ENCODE measurements around the gene SLC17A3. TPM values are rescaled to one million over a fixed set of nuclear protein-coding genes. Genes with fewer than 3 reads are reported as not detected.

The SLC17A3 gene
- total RNA-seq, 1 experiment from 2014 or later, result not detected

DNA sequence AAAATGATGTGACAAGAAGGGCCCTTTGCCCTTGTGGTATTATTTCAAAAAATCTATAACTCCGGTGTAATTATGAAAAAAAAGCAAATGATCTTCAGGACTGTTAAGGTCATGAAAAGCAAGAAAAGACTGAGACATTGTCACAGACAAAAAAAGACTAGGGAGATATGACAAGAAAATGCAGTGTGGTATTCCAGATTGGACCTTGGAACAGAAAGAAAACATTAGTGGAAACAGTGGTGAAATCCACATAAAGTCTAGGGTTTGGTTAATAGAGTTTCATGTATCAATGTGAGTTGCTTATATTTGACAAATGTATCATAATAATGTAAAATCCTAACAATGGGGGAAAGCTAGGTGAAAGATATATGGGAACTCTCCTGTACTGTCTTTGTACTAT lies 26.8 kb upstream of the SLC17A3 start:
- intact Hi-C loops (cut with micrococcal nuclease; ENCODE audit: unreplicated experiment), result no loop called here
- ChIA-PET POLR2A (no interaction called here), CTCF (no interaction called here)
- H3K27ac Mint-ChIP-seq (ENCODE audit: unreplicated experiment), result no peak overlapping the region
- no peaks in the 10 kb centered on the region for H3K9me3 Mint-ChIP-seq (ENCODE audit: unreplicated experiment)
- Histone ChIP-seq H3K9me3 (no peaks in the 10 kb centered on the region), H3K4me3 (ENCODE audit: low read depth, low read length) (no peak overlapping the region), H3K27me3 (replicated peaks; ENCODE audit: control insufficient read depth, insufficient read depth, low read length) (no peaks in the 10 kb centered on the region), H3K4me1 (peaks cover 30% of the 10 kb centered on the region), H3K36me3 (ENCODE audit: control insufficient read depth, insufficient read depth, low read length) (no peaks in the 10 kb centered on the region)
- no peaks in the 10 kb centered on the region for H3K27me3 Mint-ChIP-seq (ENCODE audit: insufficient read depth, unreplicated experiment)
- peaks cover 34% of the 10 kb centered on the region for H3K4me1 Mint-ChIP-seq (ENCODE audit: low read depth, unreplicated experiment)
- H3K36me3 Mint-ChIP-seq (ENCODE audit: insufficient read depth, unreplicated experiment), result no peaks in the 10 kb centered on the region
- H3K4me3 Mint-ChIP-seq (ENCODE audit: unreplicated experiment), result no peak overlapping the region
- BruUV-seq (replicated peaks), result no TSS peak
- TF ChIP-seq, protein P1, sequence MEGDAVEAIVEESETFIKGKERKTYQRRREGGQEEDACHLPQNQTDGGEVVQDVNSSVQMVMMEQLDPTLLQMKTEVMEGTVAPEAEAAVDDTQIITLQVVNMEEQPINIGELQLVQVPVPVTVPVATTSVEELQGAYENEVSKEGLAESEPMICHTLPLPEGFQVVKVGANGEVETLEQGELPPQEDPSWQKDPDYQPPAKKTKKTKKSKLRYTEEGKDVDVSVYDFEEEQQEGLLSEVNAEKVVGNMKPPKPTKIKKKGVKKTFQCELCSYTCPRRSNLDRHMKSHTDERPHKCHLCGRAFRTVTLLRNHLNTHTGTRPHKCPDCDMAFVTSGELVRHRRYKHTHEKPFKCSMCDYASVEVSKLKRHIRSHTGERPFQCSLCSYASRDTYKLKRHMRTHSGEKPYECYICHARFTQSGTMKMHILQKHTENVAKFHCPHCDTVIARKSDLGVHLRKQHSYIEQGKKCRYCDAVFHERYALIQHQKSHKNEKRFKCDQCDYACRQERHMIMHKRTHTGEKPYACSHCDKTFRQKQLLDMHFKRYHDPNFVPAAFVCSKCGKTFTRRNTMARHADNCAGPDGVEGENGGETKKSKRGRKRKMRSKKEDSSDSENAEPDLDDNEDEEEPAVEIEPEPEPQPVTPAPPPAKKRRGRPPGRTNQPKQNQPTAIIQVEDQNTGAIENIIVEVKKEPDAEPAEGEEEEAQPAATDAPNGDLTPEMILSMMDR (IDR thresholded peaks at IDR 0.05; ENCODE audit: insufficient read depth in 1 of 2, low read depth in 1 of 2, low read length in 1 of 2, severe bottlenecking in 1 of 2, unreplicated experiment in 1 of 2), result no peak
- no peak for DNase-seq

DNA sequence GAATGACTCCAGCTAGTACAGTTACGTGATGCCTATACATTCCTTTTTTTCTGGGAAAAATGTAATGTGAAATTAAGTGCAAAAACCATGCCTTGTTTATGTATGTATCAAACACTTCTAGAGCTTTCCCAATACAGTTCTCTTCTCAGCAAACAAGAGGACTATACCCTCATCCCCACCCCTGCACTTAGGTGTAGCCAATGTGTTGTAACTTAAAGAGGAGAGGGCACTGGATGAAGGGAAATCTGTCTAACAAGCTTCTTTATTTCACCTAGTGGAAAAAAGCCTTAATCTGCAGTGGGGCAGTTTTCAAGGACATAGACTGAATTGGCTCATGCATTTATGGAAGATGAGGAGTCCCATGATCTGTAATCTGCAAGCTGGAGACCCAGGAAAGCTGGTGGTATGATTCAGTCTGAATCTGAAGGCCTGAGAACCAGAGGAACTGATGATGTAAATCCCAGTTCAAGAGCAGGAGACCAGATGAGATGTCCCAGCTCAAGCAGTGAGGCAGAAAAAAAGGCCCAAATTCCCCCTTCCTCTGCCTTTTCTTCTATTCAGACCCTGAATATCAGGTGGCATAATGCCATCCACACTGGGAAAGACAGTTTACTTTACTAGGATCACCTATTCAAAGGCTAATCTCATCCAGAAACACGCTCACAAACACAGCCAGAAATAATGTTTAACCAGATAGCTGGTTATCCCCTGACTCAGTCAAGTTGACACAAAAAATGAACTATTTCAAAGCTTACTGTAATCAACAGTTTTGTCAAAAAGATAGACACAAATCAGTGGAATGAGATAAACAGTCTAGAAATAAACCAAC lies 25.8 kb upstream of the SLC17A3 start:
- no peaks in the 10 kb centered on the region for H3K27me3 ChIP-seq (replicated peaks; ENCODE audit: control insufficient read depth, insufficient read depth, low read length)
- TF ChIP-seq, protein P1 (IDR thresholded peaks at IDR 0.05; ENCODE audit: insufficient read depth in 1 of 2, low read depth in 1 of 2, low read length in 1 of 2, severe bottlenecking in 1 of 2, unreplicated experiment in 1 of 2), result no peak
- H3K27me3 Mint-ChIP-seq (ENCODE audit: insufficient read depth, unreplicated experiment), result no peaks in the 10 kb centered on the region
- H3K4me3 ChIP-seq (ENCODE audit: low read depth, low read length), result no peak overlapping the region
- H3K36me3 ChIP-seq (ENCODE audit: control insufficient read depth, insufficient read depth, low read length), result no peaks in the 10 kb centered on the region
- CTCF ChIA-PET, result interaction anchor here (0.6 to 2.0 kb wide), 4 partner anchors 10 to 93 kb away, joined by 3 to 10 read pairs (median 6); no protein-coding TSS in a partner anchor
- no peak for DNase-seq
- H3K4me1 Mint-ChIP-seq (ENCODE audit: low read depth, unreplicated experiment), result peaks cover 34% of the 10 kb centered on the region
- peaks cover 30% of the 10 kb centered on the region for H3K4me1 ChIP-seq
- H3K36me3 Mint-ChIP-seq (ENCODE audit: insufficient read depth, unreplicated experiment), result no peaks in the 10 kb centered on the region
- H3K27ac Mint-ChIP-seq (ENCODE audit: unreplicated experiment), result peak overlapping the region; percentile 58
- no TSS peak for BruUV-seq (replicated peaks)
- POLR2A ChIA-PET, result interaction anchor here (0.5 to 1.2 kb wide), 2 partner anchors 132 to 1612 kb away, joined by 4 read pairs; a partner anchor contains a TSS
- peak overlapping the region; percentile 11 for H3K4me3 Mint-ChIP-seq (ENCODE audit: unreplicated experiment)
- no peaks in the 10 kb centered on the region for H3K9me3 Mint-ChIP-seq (ENCODE audit: unreplicated experiment)
- H3K9me3 ChIP-seq, result no peaks in the 10 kb centered on the region
- intact Hi-C loops (cut with micrococcal nuclease; ENCODE audit: unreplicated experiment), result no loop called here

DNA sequence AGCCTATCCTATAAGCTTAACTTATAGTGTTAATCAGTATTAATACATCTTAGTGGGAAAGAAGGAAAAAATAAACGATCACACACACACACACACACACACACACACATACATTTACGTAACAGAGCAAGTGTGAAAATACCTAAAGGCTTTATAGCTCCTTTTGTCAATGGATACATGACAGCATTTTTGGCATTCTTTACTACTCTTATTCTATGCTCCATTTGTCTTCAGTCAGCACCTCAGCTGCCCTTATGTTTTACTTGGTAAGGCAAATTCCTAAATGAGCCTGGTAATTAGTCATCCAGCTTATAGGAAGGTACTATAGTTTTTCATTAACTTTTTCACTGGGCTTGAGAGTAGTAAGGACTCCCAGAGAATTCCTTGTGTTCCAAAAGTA lies 25.1 kb upstream of the SLC17A3 start:
- Histone ChIP-seq H3K4me1 (peaks cover 30% of the 10 kb centered on the region), H3K36me3 (ENCODE audit: control insufficient read depth, insufficient read depth, low read length) (no peaks in the 10 kb centered on the region), H3K27me3 (replicated peaks; ENCODE audit: control insufficient read depth, insufficient read depth, low read length) (no peaks in the 10 kb centered on the region), H3K4me3 (ENCODE audit: low read depth, low read length) (no peak overlapping the region), H3K9me3 (no peaks in the 10 kb centered on the region)
- Mint-ChIP-seq H3K4me1 (ENCODE audit: low read depth, unreplicated experiment) (peaks cover 34% of the 10 kb centered on the region), H3K4me3 (ENCODE audit: unreplicated experiment) (peak overlapping the region; percentile 48), H3K27ac (ENCODE audit: unreplicated experiment) (peak overlapping the region; percentile 58), H3K36me3 (ENCODE audit: insufficient read depth, unreplicated experiment) (no peaks in the 10 kb centered on the region), H3K9me3 (ENCODE audit: unreplicated experiment) (no peaks in the 10 kb centered on the region), H3K27me3 (ENCODE audit: insufficient read depth, unreplicated experiment) (no peaks in the 10 kb centered on the region)
- TF ChIP-seq, protein P1 (IDR thresholded peaks at IDR 0.05; ENCODE audit: insufficient read depth in 1 of 2, low read depth in 1 of 2, low read length in 1 of 2, severe bottlenecking in 1 of 2, unreplicated experiment in 1 of 2), result no peak
- intact Hi-C loops (cut with micrococcal nuclease; ENCODE audit: unreplicated experiment), result no loop called here
- ChIA-PET POLR2A (interaction anchor here (1.2 kb wide), 1 partner anchor 133 kb away, joined by 4 read pairs; a partner anchor contains a TSS), CTCF (interaction anchor here (0.6 to 2.0 kb wide), 6 partner anchors 9 to 205 kb away, joined by 3 to 10 read pairs (median 4); no protein-coding TSS in a partner anchor)
- no TSS peak for BruUV-seq (replicated peaks)
- peak in 1 of 2 experiments; percentile 18 for DNase-seq

All from Caco-2 (cell line).